IPS-18a (cell line): ENCODE results near the gene TCEAL4.

ENCODE experiments used
- H3K27ac ChIP-seq: one replicate; pipeline ENCODE4 v1.5.1; 2013; ENCODE audit warnings: low read length
- H3K27me3 ChIP-seq: one replicate; pipeline ENCODE4 v1.6.1; 2013; ENCODE audit warnings: mild to moderate bottlenecking, low read length; ENCODE audit not compliant: control insufficient read depth, insufficient read depth
- H3K36me3 ChIP-seq: one replicate; pipeline ENCODE4 v1.6.1; 2013; ENCODE audit warnings: low read depth, low read length; ENCODE audit not compliant: control insufficient read depth
- H3K4me1 ChIP-seq: one replicate; pipeline ENCODE4 v1.6.1; 2013; ENCODE audit warnings: low read depth, low read length; ENCODE audit not compliant: control insufficient read depth
- H3K4me3 ChIP-seq: one replicate; pipeline ENCODE4 v1.5.1; 2013; ENCODE audit warnings: low read length
- H3K9ac ChIP-seq: one replicate; pipeline ENCODE4 v1.6.1; 2013; ENCODE audit warnings: mild to moderate bottlenecking, low read length, moderate library complexity
- H3K9me3 ChIP-seq: one replicate; pipeline ENCODE4 v1.6.1; 2013; ENCODE audit warnings: low read depth, low read length; ENCODE audit not compliant: control insufficient read depth

TCEAL4 gene

GRCh38 chrX:103628386-103629317, 43.3 kb downstream of the TCEAL4 start, which contains the start of gene TCEAL1:
Gene TCEAL1, plus strand, starts transcription at chrX:103628975. Its CDS starts 942 bp downstream, at chrX:103629917.
- Histone ChIP-seq H3K27me3 (no peaks in the 10 kb centered on the region), H3K4me3 (peak within 1 kb of the TSS; percentile 88), H3K9ac (peak within 1 kb of the TSS; percentile 74), H3K36me3 (no peaks in the 10 kb centered on the region), H3K27ac (peak within 1 kb of the TSS; percentile 63), H3K4me1 (peaks cover 5% of the 10 kb centered on the region), H3K9me3 (no peaks in the 10 kb centered on the region)

GRCh38 chrX:103629318-103630170, 44.2 kb downstream of the TCEAL4 start:
- peak overlapping the region; percentile 63 for H3K27ac ChIP-seq
- no peaks in the 10 kb centered on the region for H3K36me3 ChIP-seq
- H3K27me3 ChIP-seq, result no peaks in the 10 kb centered on the region
- peak overlapping the region; percentile 88 for H3K4me3 ChIP-seq
- peak overlapping the region; percentile 74 for H3K9ac ChIP-seq
- H3K4me1 ChIP-seq, result peaks cover 5% of the 10 kb centered on the region
- no peaks in the 10 kb centered on the region for H3K9me3 ChIP-seq

GRCh38 chrX:103630171-103630511, 44.8 kb downstream of the TCEAL4 start:
- Histone ChIP-seq H3K4me3 (peak overlapping the region; percentile 88), H3K27me3 (no peaks in the 10 kb centered on the region), H3K4me1 (peaks cover 5% of the 10 kb centered on the region), H3K36me3 (no peaks in the 10 kb centered on the region), H3K9me3 (no peaks in the 10 kb centered on the region), H3K9ac (peak overlapping the region; percentile 74), H3K27ac (peak overlapping the region; percentile 63)

- no peaks in the 10 kb centered on the region for H3K9me3 ChIP-seq
- no peaks in the 10 kb centered on the region for H3K36me3 ChIP-seq
- no peak overlapping the region for H3K4me3 ChIP-seq
- H3K27ac ChIP-seq, result no peak overlapping the region
- H3K27me3 ChIP-seq, result no peaks in the 10 kb centered on the region
- H3K4me1 ChIP-seq, result peaks cover 5% of the 10 kb centered on the region
- H3K9ac ChIP-seq, result no peak overlapping the region
These were observed 45.8 kb downstream of the TCEAL4 start for GRCh38 chrX:103631145-103631544.

DNA sequence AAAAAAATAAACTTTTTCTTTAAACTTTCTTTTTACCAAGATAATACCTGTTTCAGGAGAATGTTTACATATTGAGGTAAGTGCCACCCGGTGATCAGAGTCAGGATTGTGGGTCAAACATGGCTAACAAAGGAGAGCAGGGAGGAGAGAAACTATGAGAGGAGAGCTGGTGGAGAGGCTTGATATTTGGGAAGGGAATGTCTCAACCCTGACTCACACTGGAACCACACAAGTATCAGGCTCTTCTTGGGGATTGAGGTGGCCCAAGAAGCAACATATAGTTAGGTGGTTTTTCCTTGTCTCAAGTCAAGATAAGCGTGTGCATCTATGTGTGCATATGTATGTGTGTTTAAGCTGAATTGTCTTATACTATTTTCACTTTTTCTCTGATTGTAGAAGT, 50.1 kb downstream of the TCEAL4 start:
- Histone ChIP-seq H3K36me3 (no peaks in the 10 kb centered on the region), H3K4me1 (peaks cover 9% of the 10 kb centered on the region), H3K27me3 (no peaks in the 10 kb centered on the region), H3K4me3 (no peak overlapping the region), H3K27ac (no peak overlapping the region), H3K9ac (no peak overlapping the region), H3K9me3 (no peaks in the 10 kb centered on the region)
